Activated CD8-positive, alpha-beta memory T cell treated with anti-CD3 and anti-CD28 coated beads, Interleukin-2, amount 50 U/mL, for 24 hours (primary cell): ENCODE results near the gene PUM2.
"Not testable (repeated sequence)": the region's sequence is repeated elsewhere in the genome, so short reads cannot be mapped to it uniquely, and the experiment has no call there.

ENCODE experiments used
- DNase-seq: peaks from one replicate; pipeline ENCODE4 v3.0.0-alpha.2; 2020; ENCODE audit errors: extremely low read depth

The PUM2 gene

DNA sequence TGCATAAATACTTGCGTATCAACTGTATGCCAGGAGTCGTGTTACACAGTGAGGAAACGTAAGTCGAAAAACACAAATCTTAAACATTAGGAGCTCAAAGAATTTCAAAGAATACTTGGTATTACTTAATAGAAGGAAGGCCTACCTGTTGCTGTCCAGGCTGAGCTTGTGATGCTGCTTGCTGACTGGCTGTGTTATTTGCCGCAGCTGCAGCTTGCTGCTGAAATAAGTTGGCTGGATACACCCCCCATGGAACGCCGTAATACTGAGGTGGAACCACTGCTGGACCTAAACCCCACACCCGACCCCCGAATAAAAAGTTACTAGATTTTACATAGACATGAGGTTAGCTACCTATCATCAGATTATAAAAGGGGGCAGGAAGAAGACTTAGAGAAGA is 56.4 kb downstream of the PUM2 start:
- no peak for DNase-seq

- DNase-seq, result no peak
These were observed 57.7 kb downstream of the PUM2 start for GRCh38 chr2:20292984-20293383.

DNA sequence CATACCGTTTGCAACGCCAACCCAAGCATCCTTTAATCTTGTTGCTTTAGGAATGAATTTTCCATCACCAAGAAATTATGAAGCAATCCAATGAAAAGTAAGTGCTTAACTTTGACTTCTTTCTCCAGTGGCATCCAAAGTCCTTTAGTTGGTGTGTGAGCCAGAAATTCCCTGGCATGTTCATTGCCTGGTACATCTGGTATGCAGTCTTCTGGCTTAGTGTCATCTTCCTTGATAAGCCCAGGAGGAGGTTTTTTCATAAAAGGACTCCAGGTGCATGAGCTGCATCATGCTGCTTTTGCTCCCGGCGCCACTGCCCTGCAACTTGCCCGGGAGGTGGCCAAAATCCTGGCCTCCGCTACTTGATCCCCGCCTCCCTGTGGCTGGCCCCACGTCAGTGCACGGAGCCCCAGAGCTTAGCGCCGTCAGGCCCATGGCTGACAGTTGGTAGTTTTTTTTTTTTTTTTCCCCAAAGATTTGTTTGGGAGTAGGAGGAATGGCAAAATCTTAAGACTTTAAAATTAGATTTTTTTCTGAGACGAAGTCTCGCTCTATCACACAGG is 58.7 kb downstream of the PUM2 start:
- DNase-seq, result no peak

GRCh38 chr2:20291106-20291564 is 59.5 kb downstream of the PUM2 start:
- DNase-seq, result no peak

DNA sequence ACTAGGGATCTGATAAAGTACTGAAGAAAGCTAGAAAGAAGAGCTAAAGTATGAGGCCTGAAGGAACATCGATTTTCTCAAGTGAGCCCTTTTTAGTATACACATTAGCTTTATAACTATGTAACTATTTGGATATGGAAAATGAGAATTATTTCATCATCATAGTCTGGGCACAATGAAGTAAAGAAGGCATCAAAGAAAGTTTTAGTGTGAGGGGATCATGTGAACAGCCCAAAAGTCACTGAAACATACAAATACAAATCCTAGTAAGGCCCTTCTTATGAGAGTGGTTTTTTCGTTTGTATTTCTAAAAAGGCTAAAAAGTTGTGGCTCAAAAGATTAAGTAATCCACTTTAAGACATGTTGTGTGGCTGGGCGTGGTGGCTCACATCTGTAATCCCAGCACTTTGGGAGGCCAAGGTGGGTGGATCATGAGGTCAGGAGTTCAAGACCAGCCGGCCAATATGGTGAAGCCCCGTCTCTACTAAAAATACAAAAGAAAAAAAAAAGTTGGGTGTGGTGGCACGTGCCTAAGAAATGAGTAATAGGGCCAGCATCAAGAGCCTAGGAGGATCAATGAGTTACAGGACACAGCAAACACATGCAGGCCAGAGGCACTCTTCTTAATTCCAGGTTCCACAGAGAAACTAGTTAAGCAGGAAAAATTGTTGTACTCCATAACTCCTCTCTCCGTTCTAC is 61.9 kb downstream of the PUM2 start:
- DNase-seq, result no peak

DNA sequence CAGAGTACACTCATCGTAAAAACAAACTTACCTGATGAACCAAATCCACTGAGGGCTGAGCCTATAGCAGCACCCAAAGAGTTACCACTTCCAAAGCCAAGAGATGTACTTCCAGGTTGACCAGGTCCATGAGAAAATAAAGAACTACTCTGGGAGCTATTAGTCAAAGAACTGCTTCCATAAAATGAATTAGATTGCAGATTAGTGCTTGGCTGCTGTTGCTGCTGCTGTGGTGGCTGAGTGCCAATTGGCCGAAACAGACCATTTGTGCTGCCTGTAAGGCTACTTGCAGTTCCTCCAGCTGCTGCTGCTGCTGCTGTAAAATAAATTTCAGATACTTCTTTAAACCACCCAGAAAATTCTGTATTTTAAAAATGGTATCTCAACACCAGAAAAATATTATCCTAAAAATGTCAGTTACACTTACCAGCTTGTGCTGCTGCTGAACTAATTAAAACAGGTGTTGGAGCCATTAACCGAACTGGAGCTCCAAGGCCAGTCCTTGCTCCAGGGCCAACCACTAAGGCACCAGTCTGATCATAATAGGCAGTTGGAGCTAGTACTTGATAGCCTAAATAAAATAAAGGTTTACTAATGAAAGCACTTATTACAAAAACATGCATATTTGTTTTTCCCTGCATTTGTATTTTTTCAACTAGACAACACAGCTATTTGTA is 67.6 kb downstream of the PUM2 start:
- no peak for DNase-seq

GRCh38 chr2:20281876-20282275 is 68.8 kb downstream of the PUM2 start:
- DNase-seq, result no peak

DNA sequence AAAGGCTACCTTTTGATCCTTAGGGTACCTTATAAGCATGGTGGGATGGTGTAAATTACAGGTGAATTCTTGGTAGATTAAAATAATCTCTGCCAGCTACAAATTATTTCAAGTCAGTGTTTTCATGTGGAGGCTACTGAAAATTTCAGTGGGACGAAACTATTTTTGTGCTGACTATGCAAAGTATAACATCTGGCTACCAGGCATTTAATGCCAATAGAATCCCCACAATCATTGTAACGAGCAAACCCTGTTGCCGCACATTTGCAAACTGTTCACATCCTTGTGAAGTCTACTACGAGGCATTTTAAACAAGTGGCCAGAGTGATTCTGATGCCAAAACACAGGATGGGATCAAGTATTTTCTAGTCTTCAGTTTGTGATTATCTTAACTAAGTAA is 77.6 kb downstream of the PUM2 start:
- DNase-seq, result no peak

- DNase-seq, result not testable (repeated sequence)
These were observed 82.3 kb downstream of the PUM2 start for GRCh38 chr2:20268317-20268716.

- no peak for DNase-seq
These were observed 83.1 kb downstream of the PUM2 start for GRCh38 chr2:20267529-20267928.

DNA sequence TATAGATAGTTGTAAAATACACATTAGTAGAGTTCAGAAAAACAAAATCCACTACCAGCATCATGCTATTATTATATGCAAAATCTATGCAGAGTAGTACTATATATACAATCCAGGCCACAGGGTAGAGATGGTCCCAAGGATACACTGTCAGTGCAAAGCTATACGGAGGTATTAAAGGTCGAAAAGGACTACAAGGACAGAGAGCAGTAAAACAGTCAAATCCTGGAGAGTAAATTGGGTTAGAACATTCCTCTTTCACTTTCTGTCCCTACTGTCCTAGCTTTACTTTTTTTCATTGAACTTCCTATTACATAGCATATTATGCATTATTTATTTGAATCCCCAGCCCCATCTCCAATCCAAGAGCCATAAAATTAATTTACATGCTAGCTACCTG is 86.0 kb downstream of the PUM2 start:
- DNase-seq, result no peak

DNA sequence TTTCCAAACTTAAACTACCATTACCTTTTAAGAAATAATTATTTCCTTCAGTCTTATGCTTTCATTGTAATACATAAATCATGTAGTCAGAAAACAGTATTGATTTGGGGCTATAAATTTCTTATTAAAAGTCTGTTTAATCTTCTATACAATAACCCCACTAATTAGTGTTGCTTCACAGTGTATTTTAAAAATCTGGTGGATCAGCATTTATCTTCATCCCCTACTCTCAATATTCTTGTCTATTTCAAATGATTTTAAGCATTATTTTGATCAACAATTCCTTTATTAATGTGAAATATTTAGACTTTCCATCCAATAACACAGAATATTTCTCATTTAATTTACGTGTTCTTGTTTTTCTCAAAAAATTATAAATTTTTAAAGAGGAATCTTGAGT is 93.2 kb downstream of the PUM2 start:
- no peak for DNase-seq

GRCh38 chr2:20254731-20255130 is 95.9 kb downstream of the PUM2 start:
- no peak for DNase-seq

DNA sequence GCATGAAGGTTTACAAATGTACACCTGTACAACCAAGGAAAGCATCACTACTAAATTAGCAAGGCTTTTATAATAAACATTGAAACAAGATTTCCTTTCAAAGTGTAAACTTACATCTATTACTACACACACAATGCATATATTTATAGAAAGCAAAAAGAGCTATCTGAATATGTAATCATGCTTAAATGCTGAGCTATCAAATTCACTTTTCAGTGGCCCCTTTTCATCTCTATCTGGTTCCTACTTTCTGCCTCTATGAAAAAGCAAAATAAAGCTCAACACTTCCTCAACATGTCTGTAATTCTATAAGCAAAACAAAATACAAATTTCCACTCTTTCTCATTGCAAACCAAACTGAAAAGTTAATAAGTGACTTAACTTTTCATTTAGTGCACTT is 100.2 kb downstream of the PUM2 start:
- DNase-seq, result no peak

DNA sequence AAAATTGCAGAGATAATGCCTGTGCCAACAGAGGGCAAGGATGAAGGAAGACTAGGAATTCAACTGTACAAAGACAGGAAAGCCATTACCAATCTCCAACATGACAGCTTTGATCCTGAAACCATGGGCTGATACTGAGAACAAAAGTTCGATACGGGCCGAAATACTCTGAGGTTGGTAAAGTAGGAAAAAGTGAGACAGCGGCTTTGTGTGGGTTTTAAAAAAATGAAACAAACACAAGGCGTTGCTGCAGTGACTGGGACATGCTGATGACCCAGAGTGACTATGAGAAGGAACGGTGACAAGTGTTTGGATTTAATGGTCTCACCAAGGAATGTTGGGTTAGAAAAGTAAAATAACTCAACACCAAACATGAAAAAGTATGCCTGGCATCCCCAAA is 101.5 kb downstream of the PUM2 start:
- no peak for DNase-seq

DNA sequence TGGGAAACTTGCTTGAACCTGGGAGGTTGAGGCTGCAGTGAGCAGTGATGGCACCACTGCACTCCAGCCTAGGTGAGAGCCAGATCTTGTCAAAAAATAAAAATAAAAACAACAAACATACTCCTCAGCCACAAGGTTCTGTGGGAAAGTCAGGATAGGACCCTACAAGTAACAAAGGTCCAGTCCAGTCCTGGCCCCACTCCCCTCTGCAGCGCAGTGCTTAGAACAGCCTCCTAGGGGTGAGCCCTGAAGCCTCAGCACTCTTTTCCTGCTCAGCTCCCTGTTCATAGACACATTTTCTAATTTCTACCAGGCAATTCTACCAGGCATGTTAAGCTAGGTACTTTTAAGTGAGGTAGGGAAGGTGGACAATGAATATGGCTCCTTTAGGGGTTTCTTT is 103.6 kb downstream of the PUM2 start:
- no peak for DNase-seq

DNA sequence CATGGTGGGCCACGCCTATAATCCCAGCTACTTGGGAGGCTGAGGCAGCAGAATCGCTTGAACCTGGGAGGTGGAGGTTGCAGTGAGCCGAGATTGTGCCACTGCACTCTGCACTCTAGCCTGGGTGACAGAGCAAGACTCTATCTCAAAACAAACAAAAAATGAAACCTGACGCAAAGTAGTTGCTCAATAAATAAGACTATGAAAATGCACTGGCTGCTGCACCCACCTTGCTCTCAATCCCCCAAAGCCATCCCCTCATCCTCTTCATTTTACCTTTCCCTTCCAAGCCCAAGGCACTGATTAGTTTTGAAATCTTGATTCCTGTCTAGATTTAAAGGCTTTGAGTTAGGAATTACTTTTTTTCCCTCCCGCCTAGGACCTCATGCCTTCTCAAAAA is 107.0 kb downstream of the PUM2 start:
- not testable (repeated sequence) for DNase-seq

GRCh38 chr2:20242727-20243377 is 107.8 kb downstream of the PUM2 start:
- no peak for DNase-seq

DNA sequence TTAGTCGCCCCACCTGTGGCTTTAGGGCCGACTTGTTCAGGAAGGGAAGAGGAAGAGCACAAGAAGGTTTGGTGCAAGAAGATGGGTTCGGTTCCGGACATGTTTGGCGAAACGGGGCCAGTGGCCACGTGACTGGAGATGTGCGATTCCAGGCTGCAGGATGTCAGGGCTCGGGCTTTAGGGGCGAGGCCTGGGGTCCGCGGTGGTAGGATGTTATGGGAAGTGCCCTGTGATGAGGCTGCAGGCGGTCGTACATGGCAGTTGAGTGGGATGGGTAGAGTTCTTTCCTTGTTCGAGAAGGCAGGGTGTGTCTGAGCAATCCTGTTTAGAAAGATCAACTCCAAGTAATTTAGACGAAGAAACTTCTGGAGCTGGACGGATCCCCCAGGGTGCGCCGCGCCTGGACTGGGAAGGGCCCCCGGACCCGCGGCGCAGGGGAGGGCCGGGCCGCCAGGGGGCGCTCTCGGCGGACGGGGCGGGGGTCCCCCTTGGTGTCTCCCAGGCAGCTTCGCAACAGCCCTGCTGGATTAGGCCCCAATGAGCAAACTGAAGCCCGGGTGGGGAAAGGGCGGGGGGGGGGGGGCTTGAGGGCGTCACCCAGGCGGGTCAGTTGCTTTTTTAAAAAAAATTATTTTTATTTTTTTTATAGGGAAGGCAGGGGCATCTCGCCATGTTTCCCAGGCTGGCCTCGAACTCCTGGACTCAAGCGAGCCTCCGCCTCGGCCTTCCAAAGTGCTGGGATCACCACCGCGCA is 108.5 kb downstream of the PUM2 start:
- DNase-seq, result no peak

DNA sequence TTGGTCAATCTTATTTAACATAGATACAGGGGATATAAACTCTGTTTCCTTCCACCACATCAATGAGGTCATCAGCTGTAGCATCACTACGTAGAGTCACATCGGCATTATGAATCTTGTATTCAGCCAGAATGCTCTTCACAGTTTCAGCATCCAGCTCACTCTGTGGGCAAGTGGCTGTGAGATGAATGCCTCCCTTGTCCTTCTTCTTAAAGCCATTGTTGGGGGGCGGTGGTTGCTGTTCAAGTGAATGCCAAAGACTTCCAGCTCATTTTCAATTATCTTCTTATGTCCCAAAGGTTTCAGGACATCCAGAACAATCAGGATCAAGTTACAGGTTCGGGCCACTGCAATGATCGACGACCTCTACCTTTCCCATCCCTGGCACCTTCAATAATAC is 110.4 kb downstream of the PUM2 start:
- not testable (repeated sequence) for DNase-seq

GRCh38 chr2:20236496-20236895 is 114.1 kb downstream of the PUM2 start:
- DNase-seq, result no peak
